ENCODE data around the gene CALD1.

- TF ChIP-seq, protein P1, sequence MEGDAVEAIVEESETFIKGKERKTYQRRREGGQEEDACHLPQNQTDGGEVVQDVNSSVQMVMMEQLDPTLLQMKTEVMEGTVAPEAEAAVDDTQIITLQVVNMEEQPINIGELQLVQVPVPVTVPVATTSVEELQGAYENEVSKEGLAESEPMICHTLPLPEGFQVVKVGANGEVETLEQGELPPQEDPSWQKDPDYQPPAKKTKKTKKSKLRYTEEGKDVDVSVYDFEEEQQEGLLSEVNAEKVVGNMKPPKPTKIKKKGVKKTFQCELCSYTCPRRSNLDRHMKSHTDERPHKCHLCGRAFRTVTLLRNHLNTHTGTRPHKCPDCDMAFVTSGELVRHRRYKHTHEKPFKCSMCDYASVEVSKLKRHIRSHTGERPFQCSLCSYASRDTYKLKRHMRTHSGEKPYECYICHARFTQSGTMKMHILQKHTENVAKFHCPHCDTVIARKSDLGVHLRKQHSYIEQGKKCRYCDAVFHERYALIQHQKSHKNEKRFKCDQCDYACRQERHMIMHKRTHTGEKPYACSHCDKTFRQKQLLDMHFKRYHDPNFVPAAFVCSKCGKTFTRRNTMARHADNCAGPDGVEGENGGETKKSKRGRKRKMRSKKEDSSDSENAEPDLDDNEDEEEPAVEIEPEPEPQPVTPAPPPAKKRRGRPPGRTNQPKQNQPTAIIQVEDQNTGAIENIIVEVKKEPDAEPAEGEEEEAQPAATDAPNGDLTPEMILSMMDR (IDR thresholded peaks at IDR 0.05): no peak
- TF ChIP-seq EZH2phosphoT487 (IDR thresholded peaks at IDR 0.05) (no peak), EZH2 (IDR thresholded peaks at IDR 0.05) (no peak)
Observed at GRCh38 chr7:134819401-134819800, 40.0 kb downstream of the CALD1 start.

Measured in neural progenitor cell (in vitro differentiated cells).